GM23338 (cell line): ENCODE results near the gene KRT7.

ENCODE experiments used
- EZH2phosphoT487 ChIP-seq: fragments of 200-600 bp; sonication (generic); IDR thresholded peaks from one replicate; pipeline ENCODE4 v1.8.1; 2018; ENCODE audit warnings: antibody characterized with exemption; ENCODE audit not compliant: unreplicated experiment
- POLR2AphosphoS5 ChIP-seq: IDR thresholded peaks from 2 replicates; pipeline ENCODE4 v1.6.1; 2016; ENCODE audit warnings: antibody characterized with exemption, low read depth
- TF ChIP-seq, protein P1 (sequence below), 2 experiments: fragments of 200-600 bp in 1 of 2; sonication (generic) in 1 of 2; conservative IDR thresholded peaks; 2 replicates each; pipeline versions ENCODE4 v1.5.1 to v1.6.1; 2016 to 2017; ENCODE audit warnings: antibody characterized with exemption in 2 of 2, low read depth in 2 of 2, mild to moderate bottlenecking in 2 of 2, moderate library complexity in 1 of 2

DNA sequence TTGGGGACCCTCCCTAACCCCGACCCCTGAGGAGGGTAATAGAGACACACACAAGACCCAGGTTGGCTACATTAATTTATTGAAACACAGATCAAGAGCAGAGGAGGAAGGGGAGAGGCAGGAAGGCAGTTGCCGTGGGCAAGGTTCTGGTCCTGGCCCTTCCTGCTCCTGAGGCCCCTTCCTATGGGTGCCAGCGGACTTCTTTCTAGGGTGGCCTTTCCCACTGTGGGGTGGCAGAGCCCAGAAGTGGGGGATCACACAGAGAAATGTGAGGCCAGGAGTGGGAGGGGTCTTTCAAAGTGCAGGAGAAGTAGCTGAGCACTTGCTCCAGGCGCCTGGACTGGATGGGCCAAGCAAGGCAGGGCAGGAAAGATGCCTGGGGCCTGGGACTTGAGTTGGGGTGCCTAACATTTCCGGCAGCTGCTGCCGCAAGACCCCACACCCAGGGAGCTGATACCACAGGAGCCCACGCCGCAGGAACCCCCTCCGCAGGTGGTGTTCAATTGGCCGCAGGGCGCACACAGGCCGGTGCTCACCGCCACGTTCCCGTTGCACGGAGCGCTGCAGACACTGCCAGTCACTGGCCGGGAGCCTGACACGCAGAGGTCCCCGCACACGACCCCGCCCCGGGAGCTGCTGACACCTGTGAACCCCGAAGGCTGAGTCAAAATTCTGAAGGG is 52.9 kb downstream of the KRT7 start:
- TF ChIP-seq, protein P1, sequence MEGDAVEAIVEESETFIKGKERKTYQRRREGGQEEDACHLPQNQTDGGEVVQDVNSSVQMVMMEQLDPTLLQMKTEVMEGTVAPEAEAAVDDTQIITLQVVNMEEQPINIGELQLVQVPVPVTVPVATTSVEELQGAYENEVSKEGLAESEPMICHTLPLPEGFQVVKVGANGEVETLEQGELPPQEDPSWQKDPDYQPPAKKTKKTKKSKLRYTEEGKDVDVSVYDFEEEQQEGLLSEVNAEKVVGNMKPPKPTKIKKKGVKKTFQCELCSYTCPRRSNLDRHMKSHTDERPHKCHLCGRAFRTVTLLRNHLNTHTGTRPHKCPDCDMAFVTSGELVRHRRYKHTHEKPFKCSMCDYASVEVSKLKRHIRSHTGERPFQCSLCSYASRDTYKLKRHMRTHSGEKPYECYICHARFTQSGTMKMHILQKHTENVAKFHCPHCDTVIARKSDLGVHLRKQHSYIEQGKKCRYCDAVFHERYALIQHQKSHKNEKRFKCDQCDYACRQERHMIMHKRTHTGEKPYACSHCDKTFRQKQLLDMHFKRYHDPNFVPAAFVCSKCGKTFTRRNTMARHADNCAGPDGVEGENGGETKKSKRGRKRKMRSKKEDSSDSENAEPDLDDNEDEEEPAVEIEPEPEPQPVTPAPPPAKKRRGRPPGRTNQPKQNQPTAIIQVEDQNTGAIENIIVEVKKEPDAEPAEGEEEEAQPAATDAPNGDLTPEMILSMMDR (conservative IDR thresholded peaks at IDR 0.05; ENCODE audit: low read depth in 2 of 2): no peak
- TF ChIP-seq EZH2phosphoT487 (no peak), POLR2AphosphoS5 (no peak)
